ENCODE measurements around the gene DUOXA2. TPM values are rescaled to one million over a fixed set of nuclear protein-coding genes. Genes with fewer than 3 reads are reported as not detected.
"Not testable (repeated sequence)": the region's sequence is repeated elsewhere in the genome, so short reads cannot be mapped to it uniquely, and the experiment has no call there.

DUOXA2 gene
- total and polyA plus RNA-seq, 3 donors from 2014 or later: 0.31 to 0.39 (median 0.36) TPM

- intact Hi-C loops (cut with DNase I; ENCODE audit: low total_unique reads): no loop called here
- H3K4me3 ChIP-seq: no peak overlapping the region
- TF ChIP-seq CTCF (IDR thresholded peaks at IDR 0.05) (no peak), POLR2A (IDR thresholded peaks at IDR 0.05) (no peak)
- no peaks in the 10 kb centered on the region for H3K27me3 ChIP-seq
- DNase-seq: no peak
- H3K9me3 ChIP-seq: no peaks in the 10 kb centered on the region
- no peaks in the 10 kb centered on the region for H3K4me1 ChIP-seq
- no peak overlapping the region for H3K27ac ChIP-seq
- H3K36me3 ChIP-seq (ENCODE audit: low read depth, missing control alignments): no peaks in the 10 kb centered on the region
- 71 to 79% methylated on average over 7 of the region's 7 CpGs for WGBS, 2 donors
These were observed 13.1 kb upstream of the DUOXA2 start for GRCh38 chr15:45100884-45101625.

- Histone ChIP-seq H3K4me1 (no peaks in the 10 kb centered on the region), H3K36me3 (ENCODE audit: low read depth, missing control alignments) (no peaks in the 10 kb centered on the region), H3K9me3 (no peaks in the 10 kb centered on the region), H3K27ac (no peak overlapping the region), H3K4me3 (no peak overlapping the region), H3K27me3 (no peaks in the 10 kb centered on the region)
- TF ChIP-seq CTCF (IDR thresholded peaks at IDR 0.05): no peak
- no peak for TF ChIP-seq POLR2A (IDR thresholded peaks at IDR 0.05)
- no peak for DNase-seq
- WGBS, 2 donors: 89 to 93% methylated on average over 9 to 12 of the region's 12 CpGs
- intact Hi-C loops (cut with DNase I; ENCODE audit: low total_unique reads): no loop called here
These were observed 12.4 kb upstream of the DUOXA2 start for GRCh38 chr15:45101749-45102148.

GRCh38 chr15:45102226-45102625, 11.9 kb upstream of the DUOXA2 start:
- 91 to 92% methylated on average over 5 to 6 of the region's 6 CpGs for WGBS, 2 donors
- intact Hi-C loops (cut with DNase I; ENCODE audit: low total_unique reads): no loop called here
- Histone ChIP-seq H3K4me3 (no peak overlapping the region), H3K27me3 (no peaks in the 10 kb centered on the region), H3K36me3 (ENCODE audit: low read depth, missing control alignments) (no peaks in the 10 kb centered on the region), H3K4me1 (no peaks in the 10 kb centered on the region), H3K9me3 (no peaks in the 10 kb centered on the region), H3K27ac (no peak overlapping the region)
- no peak for DNase-seq
- TF ChIP-seq POLR2A (IDR thresholded peaks at IDR 0.05) (no peak), CTCF (IDR thresholded peaks at IDR 0.05) (no peak)

GRCh38 chr15:45104170-45104569, 10.0 kb upstream of the DUOXA2 start:
- H3K27me3 ChIP-seq; H3K4me3 ChIP-seq; H3K36me3 ChIP-seq (ENCODE audit: low read depth, missing control alignments); H3K27ac ChIP-seq; DNase-seq; intact Hi-C loops (cut with DNase I; ENCODE audit: low total_unique reads); H3K9me3 ChIP-seq; H3K4me1 ChIP-seq: not testable (repeated sequence)
- 86 to 88% methylated on average over 5 to 9 of the region's 9 CpGs for WGBS, 2 donors

- TF ChIP-seq CTCF (IDR thresholded peaks at IDR 0.05) (no peak), POLR2A (IDR thresholded peaks at IDR 0.05) (no peak)
- Histone ChIP-seq H3K9me3 (no peaks in the 10 kb centered on the region), H3K27ac (no peak overlapping the region), H3K4me3 (no peak overlapping the region), H3K36me3 (ENCODE audit: low read depth, missing control alignments) (no peaks in the 10 kb centered on the region), H3K4me1 (no peaks in the 10 kb centered on the region), H3K27me3 (no peaks in the 10 kb centered on the region)
- intact Hi-C loops (cut with DNase I; ENCODE audit: low total_unique reads): no loop called here
- DNase-seq: no peak
- WGBS, 2 donors: 92 to 96% methylated on average over 4 to 11 of the region's 11 CpGs
These were observed 8.5 kb upstream of the DUOXA2 start for GRCh38 chr15:45105586-45105985.

All from testis (tissue), 3 donors.